Mammary epithelial cell (primary cell): ENCODE results near the gene SUV39H2.

Experiments
- CTCF ChIP-seq, 2 donors: IDR thresholded peaks in 1 of 2; conservative IDR thresholded peaks in 1 of 2; 2 replicates each; pipeline ENCODE4 v1.5.1; 2011 to 2012; ENCODE audit warnings: inconsistent platforms in 2 of 2, low read length in 2 of 2, mild to moderate bottlenecking in 2 of 2, control low read depth in 1 of 2, low read depth in 1 of 2; ENCODE audit not compliant: insufficient read depth in 1 of 2; ENCODE audit errors: extremely low read depth in 1 of 2
- EZH2 ChIP-seq: IDR thresholded peaks from 2 replicates; pipeline ENCODE4 v1.6.1; 2012; ENCODE audit warnings: low read length, inconsistent platforms, borderline replicate concordance

- TF ChIP-seq CTCF (conservative IDR thresholded peaks at IDR 0.05 in 1 of 2, IDR thresholded peaks at IDR 0.05 in 1 of 2; ENCODE audit: extremely low read depth in 1 of 2, insufficient read depth in 1 of 2, low read depth in 1 of 2, low read length in 2 of 2) (no peak), EZH2 (no peak)
Observed at GRCh38 chr10:14838582-14839304, 39.9 kb upstream of the SUV39H2 start.
